HL-60/S4 treated with phorbol 12-myristate 13-acetate at 8.2 ng/mL for 4 days and 3 days (cell line): Measurements from ENCODE around the gene NME2.
"Not testable (repeated sequence)": the region's sequence is repeated elsewhere in the genome, so short reads cannot be mapped to it uniquely, and the experiment has no call there.

Source experiments
- in situ Hi-C: fragments of 300-500 bp; cut with MboI; formaldehyde crosslinking; loops from 2 replicates; pipeline ENCODE4 v1.15.0; 2022; ENCODE audit warnings: low sequenced_read_pairs

The NME2 gene

DNA sequence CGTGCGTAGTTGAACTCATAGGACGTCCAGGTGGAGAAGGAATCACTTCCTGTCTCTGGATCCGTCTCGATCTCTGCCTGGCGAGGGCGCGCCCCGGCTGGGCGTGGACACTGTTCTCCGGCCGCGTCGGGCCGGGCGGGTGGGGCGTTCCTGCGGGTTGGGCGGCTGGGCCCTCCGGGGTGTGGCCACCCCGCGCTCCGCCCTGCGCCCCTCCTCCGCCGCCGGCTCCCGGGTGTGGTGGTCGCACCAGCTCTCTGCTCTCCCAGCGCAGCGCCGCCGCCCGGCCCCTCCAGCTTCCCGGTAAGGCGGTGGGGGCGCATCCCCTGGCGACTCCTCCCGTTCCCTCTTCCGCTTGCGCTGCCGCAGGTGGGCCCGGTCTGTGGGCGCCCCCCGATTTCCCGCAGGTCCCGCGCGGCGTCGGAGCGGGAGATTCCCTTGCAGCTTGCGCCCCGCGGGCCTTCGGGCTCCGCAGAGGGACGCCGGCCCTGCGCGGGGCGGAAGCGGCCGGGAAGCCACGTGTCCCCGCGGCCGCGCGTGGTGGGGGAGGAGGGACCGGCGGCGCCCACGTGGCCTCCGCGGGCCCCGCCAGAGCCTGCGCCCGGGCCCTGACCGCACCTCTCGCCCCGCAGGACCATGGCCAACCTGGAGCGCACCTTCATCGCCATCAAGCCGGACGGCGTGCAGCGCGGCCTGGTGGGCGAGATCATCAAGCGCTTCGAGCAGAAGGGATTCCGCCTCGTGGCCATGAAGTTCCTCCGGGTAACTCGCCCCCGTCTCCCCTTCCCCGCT, at the start of gene NME2:
Gene NME2, plus strand, starts transcription at position 214 of the 789 bp plus-strand sequence. Its CDS starts 420 bp downstream, at position 634.
- in situ Hi-C loops = no loop called here

GRCh38 chr17:51118330-51119195, 47.6 kb upstream of the NME2 start:
- in situ Hi-C loops = no loop called here

DNA sequence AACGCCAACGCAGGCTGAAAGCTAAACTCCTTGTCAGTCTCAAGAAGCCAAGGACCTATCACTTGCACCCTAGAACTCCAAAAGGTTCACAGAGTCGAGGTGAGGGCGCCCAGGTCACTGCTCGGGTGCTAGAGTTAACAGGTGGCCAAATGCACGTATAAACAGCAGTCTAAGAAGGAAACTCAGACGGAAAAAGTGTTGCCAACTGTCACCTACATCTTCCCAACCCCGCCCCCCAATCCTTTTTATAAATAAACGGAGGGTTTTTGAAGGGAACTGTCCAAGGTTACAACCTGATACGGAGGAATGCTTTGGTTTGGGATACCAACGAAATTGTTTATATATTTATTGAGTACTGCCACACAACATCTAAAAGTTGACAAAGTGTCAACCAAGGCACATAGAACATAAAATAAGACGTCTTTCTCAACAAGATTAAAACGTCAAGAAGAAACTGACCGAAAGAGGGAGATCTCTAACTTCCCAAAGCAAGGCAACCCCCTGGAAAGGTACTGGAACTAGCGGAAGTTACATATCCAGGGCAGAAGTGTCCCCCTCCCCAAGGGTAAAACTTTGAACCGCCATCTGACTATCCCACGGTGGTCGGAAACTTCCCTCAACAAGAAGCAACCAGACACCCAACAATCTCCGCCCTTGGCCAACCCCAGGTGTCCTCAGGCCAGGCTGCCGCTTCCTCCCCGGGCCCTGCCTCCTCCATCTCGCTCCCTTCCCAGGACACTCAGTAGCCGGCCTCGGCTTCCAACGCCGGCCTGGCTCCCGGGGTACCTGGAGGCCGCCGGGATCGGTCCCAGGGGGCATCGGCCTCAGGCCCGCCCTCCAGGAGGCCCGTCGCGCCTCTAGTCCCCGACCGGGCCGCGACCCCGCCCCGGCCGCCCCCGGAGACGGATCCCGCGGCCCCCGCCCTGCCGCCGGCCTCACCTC, 46.5 kb upstream of the NME2 start:
- in situ Hi-C loops = no loop called here

DNA sequence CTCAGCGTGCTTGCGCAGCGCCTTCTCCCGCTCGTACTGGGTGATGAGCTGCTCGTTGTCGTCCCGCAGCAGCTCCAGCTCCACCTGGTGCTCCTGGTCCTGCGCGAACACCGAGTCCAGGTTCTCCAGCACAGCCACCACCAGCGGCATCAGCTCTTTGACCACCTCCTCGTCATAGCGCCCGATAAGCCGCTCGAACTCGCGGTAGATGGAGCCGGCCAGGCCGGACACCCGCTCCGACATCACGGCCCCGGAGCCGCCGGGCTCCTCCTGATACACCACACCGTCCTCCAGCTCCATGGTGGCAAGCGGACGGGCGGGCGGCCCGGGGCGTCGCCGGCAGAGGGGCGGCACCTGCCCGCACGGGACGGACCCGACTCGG, 45.9 kb upstream of the NME2 start:
- in situ Hi-C loops = no loop called here

DNA sequence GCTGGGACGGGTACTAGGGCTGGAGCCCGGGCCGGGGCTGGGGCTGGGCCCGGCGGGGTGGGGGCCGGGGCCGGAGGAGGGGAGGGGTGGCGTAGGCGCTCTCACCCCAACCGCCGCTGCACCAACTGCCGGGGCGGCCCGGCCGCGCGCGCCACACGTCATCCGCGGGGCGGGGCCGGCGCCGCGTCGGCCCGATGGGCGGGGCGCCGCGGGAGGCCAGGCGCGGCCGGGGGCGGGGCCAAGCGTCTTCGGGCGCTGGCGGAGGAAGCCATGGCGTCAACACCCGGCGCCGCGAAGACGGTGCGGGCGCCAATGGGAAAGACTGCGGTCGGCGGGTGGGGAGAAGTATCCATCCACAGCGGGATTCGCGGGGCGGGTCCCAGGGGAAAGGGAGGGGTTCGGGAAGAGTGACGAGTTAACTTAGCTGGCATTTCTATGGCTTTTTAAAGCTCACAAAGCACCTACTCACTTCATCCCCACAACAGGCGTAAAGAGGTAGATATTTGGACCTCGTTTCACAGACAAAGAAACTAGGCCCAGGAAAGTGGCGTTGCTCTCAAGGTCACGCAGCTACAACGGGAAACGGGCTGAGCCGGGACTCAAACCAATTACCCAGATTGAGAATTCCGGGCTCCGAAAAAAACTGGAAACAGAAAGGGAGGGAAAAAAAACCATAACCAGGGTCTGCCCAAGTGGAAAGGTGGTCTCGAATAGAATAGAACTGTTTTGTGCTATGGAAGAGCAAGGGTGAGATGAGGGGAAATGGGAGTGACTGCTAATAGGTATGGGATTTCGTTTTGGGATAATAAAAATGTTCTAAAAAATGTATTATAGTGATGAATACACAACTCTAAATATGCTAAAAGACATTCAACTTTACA, 45.2 kb upstream of the NME2 start, which contains the start of gene SPAG9:
Gene SPAG9, minus strand, starts transcription at position 130 of the 881 bp plus-strand sequence. CDS start 212 bp downstream, outside the sequence.
- in situ Hi-C loops = no loop called here

DNA sequence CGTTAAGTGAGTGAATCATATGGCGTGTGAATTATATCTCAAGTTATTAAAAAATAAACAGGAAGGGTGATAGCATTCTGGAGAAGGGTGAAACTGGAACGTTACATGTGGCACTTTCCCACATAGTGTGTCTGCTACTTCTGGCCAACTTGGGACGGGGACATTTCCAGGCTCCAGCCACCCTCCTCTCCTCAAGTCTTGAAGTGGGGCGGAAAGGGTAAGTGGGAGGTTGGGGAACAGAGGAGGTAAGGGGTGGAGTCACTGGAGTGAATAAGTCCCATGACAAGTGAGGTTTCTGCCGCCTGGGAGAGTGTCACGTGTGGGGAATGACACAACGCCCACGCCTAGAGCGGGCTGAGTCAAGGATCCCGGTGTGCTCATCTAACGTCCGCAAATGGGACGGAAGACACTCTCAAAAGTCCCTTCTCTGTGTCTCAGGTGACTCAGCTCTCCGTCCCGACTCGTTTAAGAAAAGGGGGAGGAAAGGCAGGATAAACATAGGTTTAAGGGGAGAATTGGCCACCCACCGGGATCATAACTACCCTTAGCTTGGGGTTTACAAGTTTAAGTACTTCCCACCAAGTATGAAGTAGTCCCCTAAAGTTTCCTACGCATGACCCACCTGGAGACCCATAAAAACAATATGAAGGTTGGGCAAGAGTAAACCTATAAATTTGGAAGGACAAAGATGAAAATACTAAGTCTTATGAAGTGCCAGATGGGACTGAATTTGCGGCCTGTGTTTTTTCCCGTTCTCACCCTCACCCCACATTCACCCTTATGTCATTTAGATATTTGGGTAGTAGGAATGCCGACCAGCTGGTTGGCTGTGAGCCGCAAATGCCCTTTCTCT, 44.4 kb upstream of the NME2 start:
- in situ Hi-C loops = no loop called here

DNA sequence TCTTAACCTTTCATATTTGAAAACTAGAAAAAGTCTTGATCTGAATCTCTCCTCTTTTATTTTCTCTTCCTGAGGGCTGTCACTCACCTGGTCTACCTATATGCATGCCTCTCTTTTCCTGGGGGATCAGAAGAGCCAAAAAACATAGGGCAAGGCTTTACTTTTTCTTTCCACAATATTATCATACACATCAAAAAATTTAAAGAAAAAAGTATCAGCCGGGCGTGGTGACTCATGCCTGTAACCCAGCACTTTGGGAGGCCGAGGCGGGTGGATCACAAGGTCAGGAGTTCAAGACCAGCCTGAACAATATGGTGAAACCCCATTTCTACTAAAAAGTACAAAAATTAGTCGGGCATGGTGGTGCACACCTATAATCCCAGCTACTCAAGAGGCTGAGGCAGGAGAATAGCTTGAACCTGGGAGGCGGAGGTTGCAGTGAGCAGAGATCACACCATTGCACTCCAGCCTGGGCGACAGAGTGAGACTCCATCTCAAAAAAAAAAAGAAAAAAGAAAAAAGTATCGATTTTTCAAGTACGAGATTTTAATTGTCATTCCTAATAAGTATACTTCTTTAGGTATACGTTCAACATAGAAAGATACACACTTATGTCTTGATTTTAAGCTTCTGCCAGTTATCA, 43.6 kb upstream of the NME2 start:
- in situ Hi-C loops = not testable (repeated sequence)

DNA sequence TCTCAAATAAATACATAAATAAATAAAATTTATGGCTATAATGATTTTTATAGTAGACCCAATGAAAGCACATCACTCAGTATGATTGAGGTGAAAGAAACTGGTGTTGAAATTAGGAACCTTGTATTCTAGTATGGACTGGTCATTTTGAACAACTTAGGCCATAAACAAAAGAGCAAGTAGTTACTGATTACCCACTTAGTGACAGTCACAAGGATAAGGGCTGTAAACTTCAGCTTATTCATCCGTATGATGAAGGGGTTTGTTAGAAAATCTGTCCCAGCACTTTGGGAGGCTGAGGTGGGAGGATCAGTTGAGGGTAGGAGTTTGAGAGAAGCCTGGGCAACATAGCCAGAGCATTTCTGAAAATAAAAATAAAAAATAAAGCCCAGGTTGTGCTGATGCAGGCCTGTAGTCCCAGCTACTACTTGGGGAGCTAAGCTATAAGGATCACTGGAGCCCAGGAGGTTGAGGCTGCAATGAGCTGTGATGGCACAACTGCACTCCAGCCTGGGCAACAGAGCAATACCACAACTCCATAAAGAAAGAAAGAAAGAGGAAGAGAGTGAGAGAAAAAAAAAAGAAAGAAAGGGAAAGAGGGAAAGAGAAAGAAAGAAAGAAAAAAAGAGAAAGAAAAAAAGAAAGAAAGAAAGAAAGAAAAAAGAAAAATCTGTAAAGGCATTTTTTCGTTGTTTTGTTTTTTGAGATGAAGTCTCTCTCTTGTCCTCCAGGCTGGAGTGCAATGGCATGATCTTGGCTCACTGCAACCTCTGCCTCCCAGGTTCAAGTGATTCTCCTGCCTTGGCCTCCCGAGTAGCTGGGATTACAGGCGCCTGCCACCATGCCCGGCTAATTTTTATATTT, 41.3 kb upstream of the NME2 start:
- in situ Hi-C loops = no loop called here

DNA sequence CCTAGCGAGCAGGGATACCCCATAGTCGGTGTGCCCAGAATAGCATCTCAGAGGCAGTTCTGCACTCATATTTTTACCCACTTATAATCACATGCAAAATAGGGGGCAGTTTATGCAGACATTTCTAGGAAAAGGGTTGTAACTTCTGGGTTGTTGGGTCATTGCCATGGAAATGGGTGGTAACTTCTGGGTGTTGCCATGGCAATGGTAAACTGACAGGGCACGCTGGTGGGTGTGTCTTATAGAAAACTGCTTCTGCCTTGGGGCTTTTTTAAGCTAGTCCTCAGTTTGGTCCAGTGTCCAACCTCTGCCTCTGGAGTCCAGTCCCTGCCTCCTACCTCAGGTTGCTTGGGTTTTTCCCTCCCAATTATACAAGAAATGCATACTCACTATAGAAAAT, 38.1 kb upstream of the NME2 start:
- in situ Hi-C loops = no loop called here

GRCh38 chr17:51132964-51133319, 33.3 kb upstream of the NME2 start:
- in situ Hi-C loops = no loop called here

DNA sequence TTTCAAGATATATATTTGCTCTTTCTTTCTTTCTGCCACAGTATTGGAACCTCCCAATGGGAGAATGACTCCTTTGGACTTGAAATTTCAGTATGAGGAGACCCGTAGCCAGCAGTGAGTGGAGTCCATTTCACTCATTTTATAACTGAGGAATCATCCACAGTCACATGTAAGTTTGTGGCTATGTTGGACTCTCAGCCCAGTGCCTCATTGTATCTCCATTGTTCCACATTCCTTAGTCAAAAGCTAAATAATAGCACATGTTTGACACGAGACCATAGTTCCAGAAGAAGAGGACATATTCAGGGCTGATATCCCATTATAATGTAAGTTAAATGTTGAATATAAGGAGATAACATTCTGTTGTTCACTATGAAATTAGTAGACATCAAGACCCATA, 32.8 kb upstream of the NME2 start:
- in situ Hi-C loops = no loop called here

DNA sequence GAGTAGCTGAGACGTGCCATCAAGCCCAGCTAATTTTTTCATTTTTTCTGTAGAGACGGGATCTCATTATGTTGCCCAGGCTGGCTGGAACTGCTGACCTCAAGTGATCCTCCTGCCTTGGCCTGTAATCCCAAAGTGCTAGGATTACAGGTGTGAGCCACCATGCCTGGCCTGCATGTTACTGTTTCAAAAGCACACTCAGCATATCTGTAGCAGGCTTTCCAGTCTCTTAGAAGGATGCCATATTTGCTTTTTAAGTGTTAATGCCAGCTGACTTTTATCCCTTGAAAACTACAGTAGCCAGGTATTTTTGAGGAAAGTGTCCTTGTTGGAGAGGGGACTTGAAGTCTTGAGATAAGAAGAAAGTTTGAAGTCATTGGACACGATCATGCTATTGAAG, 30.3 kb upstream of the NME2 start:
- in situ Hi-C loops = no loop called here

GRCh38 chr17:51142597-51142996, 23.6 kb upstream of the NME2 start:
- in situ Hi-C loops = no loop called here

DNA sequence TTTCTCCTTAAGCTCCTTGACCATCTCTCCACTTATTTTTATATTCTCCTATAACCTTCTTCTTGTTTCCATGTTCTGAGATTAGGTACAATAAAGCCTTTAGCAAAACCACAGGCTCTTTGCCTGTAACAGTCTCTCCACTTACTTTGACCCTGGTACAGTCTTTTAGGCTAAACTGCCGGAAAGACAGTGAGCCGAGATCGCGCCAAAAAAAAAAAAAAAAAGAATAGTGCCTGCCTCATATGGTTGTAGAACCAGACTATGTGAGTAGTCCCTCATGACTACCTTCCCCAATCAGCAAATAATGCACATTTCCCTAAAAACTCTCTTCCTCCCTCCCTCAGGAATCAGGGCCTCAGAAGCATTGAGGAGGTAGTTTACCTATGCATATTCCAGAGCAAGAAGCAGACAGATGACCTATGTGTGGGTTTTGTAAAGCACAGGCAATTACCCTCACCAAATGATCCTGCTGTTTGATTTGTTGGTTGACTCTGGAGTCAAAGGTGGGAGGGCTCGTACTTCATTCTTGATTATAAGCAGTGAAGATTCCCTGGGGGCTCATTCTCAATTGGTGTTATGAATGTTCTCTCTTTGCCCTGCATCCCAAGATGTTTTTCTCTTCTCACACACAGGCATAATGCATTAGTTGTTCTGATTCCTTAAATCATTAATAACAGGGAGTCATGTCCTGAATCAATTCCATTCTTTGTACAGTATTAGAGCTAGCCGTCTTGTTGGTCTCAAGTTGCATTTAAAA, 21.8 kb upstream of the NME2 start:
- in situ Hi-C loops = no loop called here

DNA sequence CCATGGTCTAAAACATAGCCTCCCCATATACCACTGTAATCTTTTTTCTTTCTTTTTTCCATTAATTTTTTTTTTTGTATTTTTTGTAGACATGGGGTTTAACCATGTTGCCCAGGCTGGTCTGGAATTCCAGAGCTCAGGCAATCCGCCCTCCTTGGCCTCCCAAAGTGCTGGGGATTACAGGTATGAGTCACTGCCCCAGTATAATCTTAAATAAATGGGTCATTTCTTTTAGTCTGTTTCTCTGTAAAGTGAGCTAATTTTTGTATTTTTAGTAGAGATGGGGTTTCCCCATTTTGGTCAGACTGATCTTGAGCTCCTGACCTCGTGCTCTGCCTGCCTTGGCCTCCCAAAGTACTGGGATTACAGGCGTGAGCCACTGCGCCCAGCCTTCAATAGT, 18.6 kb upstream of the NME2 start:
- in situ Hi-C loops = no loop called here

- in situ Hi-C loops = no loop called here
Measured at GRCh38 chr17:51149163-51149562, 17.0 kb upstream of the NME2 start.

GRCh38 chr17:51150932-51151331, 15.3 kb upstream of the NME2 start:
- in situ Hi-C loops = loop anchor here (10.0 kb wide), 1 partner anchor 136 kb away; no protein-coding TSS in a partner anchor
